GM23248 (cell line): ENCODE results near the gene BTNL9. TPM values are rescaled to one million over a fixed set of nuclear protein-coding genes. Genes with fewer than 3 reads are reported as not detected.
"Not testable (repeated sequence)": the region's sequence is repeated elsewhere in the genome, so short reads cannot be mapped to it uniquely, and the experiment has no call there.

Source experiments
- DNase-seq: peaks from one replicate; pipeline ENCODE4 v3.0.0-alpha.2; 2015
- H2AFZ ChIP-seq: fragments of 200-600 bp; sonication (generic); 2 replicates; pipeline ENCODE4 v1.6.1; 2016; ENCODE audit warnings: antibody characterized with exemption
- H3F3A ChIP-seq: fragments of 200-600 bp; sonication (generic); 2 replicates; pipeline ENCODE4 v1.6.1; 2016; ENCODE audit warnings: mild to moderate bottlenecking, antibody characterized with exemption, mixed run types; ENCODE audit not compliant: insufficient read depth
- H3K27ac ChIP-seq: fragments of 200-600 bp; sonication (generic); 2 replicates; pipeline ENCODE4 v1.5.1; 2016; ENCODE audit warnings: mild to moderate bottlenecking
- H3K27me3 ChIP-seq: fragments of 200-600 bp; sonication (generic); replicated peaks from 2 replicates; pipeline ENCODE4 v1.6.1; 2016; ENCODE audit warnings: mild to moderate bottlenecking; ENCODE audit not compliant: insufficient read depth
- H3K36me3 ChIP-seq: fragments of 200-600 bp; sonication (generic); 2 replicates; pipeline ENCODE4 v1.6.1; 2016; ENCODE audit warnings: low read depth, mild to moderate bottlenecking
- H3K4me1 ChIP-seq: fragments of 200-600 bp; sonication (generic); 2 replicates; pipeline ENCODE4 v1.6.1; 2016; ENCODE audit warnings: mild to moderate bottlenecking; ENCODE audit not compliant: insufficient read depth
- H3K4me2 ChIP-seq: fragments of 200-600 bp; sonication (generic); one replicate; pipeline ENCODE4 v1.6.1; 2016; ENCODE audit warnings: mild to moderate bottlenecking; ENCODE audit not compliant: unreplicated experiment
- H3K4me3 ChIP-seq: fragments of 200-600 bp; sonication (generic); 2 replicates; pipeline ENCODE4 v1.5.1; 2016; ENCODE audit warnings: mild to moderate bottlenecking
- H3K79me2 ChIP-seq: fragments of 200-600 bp; sonication (generic); 2 replicates; pipeline ENCODE4 v1.6.1; 2016; ENCODE audit warnings: mild to moderate bottlenecking; ENCODE audit not compliant: insufficient read depth
- H3K9ac ChIP-seq: fragments of 200-600 bp; sonication (generic); 2 replicates; pipeline ENCODE4 v1.6.1; 2016; ENCODE audit warnings: mild to moderate bottlenecking
- H3K9me2 ChIP-seq: fragments of 200-600 bp; sonication (generic); 2 replicates; pipeline ENCODE4 v1.6.1; 2016; ENCODE audit warnings: mixed run types, mild to moderate bottlenecking, moderate library complexity; ENCODE audit not compliant: insufficient read depth
- H3K9me3 ChIP-seq: fragments of 200-600 bp; sonication (generic); one replicate; pipeline ENCODE4 v1.6.1; 2017; ENCODE audit warnings: low read depth
- H4K20me1 ChIP-seq: fragments of 200-600 bp; sonication (generic); 2 replicates; pipeline ENCODE4 v1.6.0; 2016; ENCODE audit not compliant: insufficient read depth
- EZH2 ChIP-seq: fragments of 200-600 bp; sonication (generic); IDR thresholded peaks from 2 replicates; pipeline ENCODE4 v1.6.1; 2018; ENCODE audit warnings: antibody characterized with exemption, mild to moderate bottlenecking; ENCODE audit not compliant: insufficient read depth, poor library complexity, severe bottlenecking
- EZH2phosphoT487 ChIP-seq: fragments of 200-600 bp; sonication (generic); IDR thresholded peaks from 2 replicates; pipeline ENCODE4 v1.6.1; 2018; ENCODE audit warnings: antibody characterized with exemption, moderate library complexity, mild to moderate bottlenecking, low read depth; ENCODE audit not compliant: insufficient read depth
- WGBS, 2 experiments: methylation state at CpG; one replicate each; pipeline ENCODE4 v1.1.6; 2015 to 2017; ENCODE audit warnings: low lambda C conversion rate in 2 of 2, low coverage in 1 of 2; ENCODE audit errors: missing lambda C conversion rate in 2 of 2; 5-methylcytosine and 5-hydroxymethylcytosine counted together
- in situ Hi-C: fragments of 300-500 bp; cut with MboI; formaldehyde crosslinking; loops from 2 replicates; pipeline ENCODE4 v1.15.0; 2020
- polyA plus RNA-seq: library from polyadenylated mRNA; unstranded; fragments of >200 nt; fragmentation: Nextera tagmentation; extraction: Ambion mirVana; gene quantifications from 2 replicates; pipeline ENCODE4 v1.2.1, GENCODE V29; 2016
- total RNA-seq: library from RNA; depleted of rRNA; stranded (reverse); fragments of >200 nt; shearing (Covaris generic); gene quantifications from 2 replicates; pipeline ENCODE4 v1.2.3, GENCODE V29; 2014

BTNL9 gene
- total and polyA plus RNA-seq, 2 experiments from 2014 or later: not detected

- no peaks in the 10 kb centered on the region for H3K79me2 ChIP-seq
- TF ChIP-seq EZH2 (peak; percentile 52), EZH2phosphoT487 (no peak)
- H4K20me1 ChIP-seq: no peaks in the 10 kb centered on the region
- H3K9me3 ChIP-seq: no peaks in the 10 kb centered on the region
- no peaks in the 10 kb centered on the region for H3K36me3 ChIP-seq
- H2AFZ ChIP-seq: no peak overlapping the region
- no peaks in the 10 kb centered on the region for H3F3A ChIP-seq
- no peak overlapping the region for H3K4me3 ChIP-seq
- H3K9ac ChIP-seq: no peak overlapping the region
- no peak overlapping the region for H3K4me2 ChIP-seq
- H3K27ac ChIP-seq: no peak overlapping the region
- peak; percentile 11 for DNase-seq
- peaks cover 18% of the 10 kb centered on the region for H3K27me3 ChIP-seq
- in situ Hi-C loops: no loop called here
- H3K9me2 ChIP-seq: no peaks in the 10 kb centered on the region
- 20 to 21% methylated on average over 18 to 22 of the region's 22 CpGs for WGBS, 2 experiments
- no peaks in the 10 kb centered on the region for H3K4me1 ChIP-seq
Measured at GRCh38 chr5:181098762-181099601, 58.9 kb downstream of the BTNL9 start.

- Histone ChIP-seq H2AFZ (no peak overlapping the region), H3K27ac (no peak overlapping the region), H3K36me3 (no peaks in the 10 kb centered on the region), H3F3A (no peaks in the 10 kb centered on the region), H4K20me1 (no peaks in the 10 kb centered on the region), H3K4me2 (no peak overlapping the region), H3K9ac (no peak overlapping the region), H3K27me3 (peaks cover 18% of the 10 kb centered on the region), H3K4me3 (no peak overlapping the region), H3K9me2 (no peaks in the 10 kb centered on the region), H3K9me3 (no peaks in the 10 kb centered on the region), H3K4me1 (no peaks in the 10 kb centered on the region), H3K79me2 (no peaks in the 10 kb centered on the region)
- TF ChIP-seq EZH2: no peak
- TF ChIP-seq EZH2phosphoT487: no peak
- in situ Hi-C loops: no loop called here
- DNase-seq: no peak
- 41 to 47% methylated on average over 11 of the region's 11 CpGs for WGBS, 2 experiments
Measured at GRCh38 chr5:181099602-181100086, 59.6 kb downstream of the BTNL9 start.

DNA sequence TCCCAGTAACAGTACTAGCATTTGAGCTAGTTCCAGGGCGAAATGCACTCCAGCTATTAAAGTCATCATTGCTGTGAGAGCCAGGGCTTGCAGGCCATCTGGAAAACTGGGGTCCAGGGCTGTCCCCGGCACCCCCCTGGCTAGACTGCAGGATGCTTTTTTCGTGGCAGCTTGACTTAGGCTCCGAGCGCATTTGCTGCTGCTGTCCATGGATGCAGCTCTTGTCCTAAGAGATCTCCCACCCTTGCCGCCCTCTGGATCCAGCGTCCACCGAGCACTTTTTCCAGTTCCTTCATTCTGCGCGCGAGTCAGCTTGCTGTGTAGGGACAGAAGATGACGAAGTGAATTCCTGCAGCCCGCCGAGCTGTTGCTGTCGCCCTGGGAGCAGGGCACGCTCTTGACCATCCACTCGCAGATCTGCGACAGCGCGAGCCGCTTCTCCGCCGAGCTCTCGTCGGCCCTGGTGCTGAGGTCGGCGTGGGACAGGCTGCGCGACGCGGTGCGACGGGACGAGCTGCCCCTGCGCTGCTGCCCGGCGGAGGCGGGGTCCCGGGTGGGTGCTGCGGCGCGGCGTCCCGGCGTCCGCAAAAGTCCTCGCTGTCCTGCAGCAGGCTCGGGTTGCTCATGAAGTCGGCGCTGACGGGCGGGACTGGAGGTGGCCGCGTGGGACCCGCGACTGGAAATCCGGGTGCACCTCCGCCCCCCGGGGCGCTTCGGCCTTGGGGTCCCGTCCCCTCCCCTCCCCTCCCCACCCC lies 60.2 kb downstream of the BTNL9 start:
- Histone ChIP-seq H3K79me2 (no peaks in the 10 kb centered on the region), H3K9ac (no peak overlapping the region), H4K20me1 (no peaks in the 10 kb centered on the region), H3K27ac (no peak overlapping the region), H3K4me3 (no peak overlapping the region), H3K9me2 (no peaks in the 10 kb centered on the region), H3K36me3 (no peaks in the 10 kb centered on the region), H3K27me3 (peaks cover 18% of the 10 kb centered on the region), H2AFZ (no peak overlapping the region), H3K4me2 (no peak overlapping the region), H3F3A (no peaks in the 10 kb centered on the region), H3K4me1 (no peaks in the 10 kb centered on the region), H3K9me3 (no peaks in the 10 kb centered on the region)
- in situ Hi-C loops: no loop called here
- 3 to 4% methylated on average over 51 to 58 of the region's 62 CpGs for WGBS, 2 experiments
- TF ChIP-seq EZH2phosphoT487 (no peak), EZH2 (no peak)
- peak; percentile 45 for DNase-seq

GRCh38 chr5:181101030-181101641 lies 61.1 kb downstream of the BTNL9 start:
- H3K4me3 ChIP-seq, H3K9me3 ChIP-seq, H3F3A ChIP-seq, H3K4me1 ChIP-seq, H2AFZ ChIP-seq, H3K36me3 ChIP-seq, H3K9ac ChIP-seq, H3K27ac ChIP-seq, H4K20me1 ChIP-seq, DNase-seq, H3K79me2 ChIP-seq, H3K9me2 ChIP-seq, H3K4me2 ChIP-seq, in situ Hi-C loops: not testable (repeated sequence)
- 1% methylated on average over 15 of the region's 54 CpGs; no CpG with 5 or more reads in 1 of the 2 experiments for WGBS, 2 experiments
- peaks cover 22% of the 10 kb centered on the region for H3K27me3 ChIP-seq

DNA sequence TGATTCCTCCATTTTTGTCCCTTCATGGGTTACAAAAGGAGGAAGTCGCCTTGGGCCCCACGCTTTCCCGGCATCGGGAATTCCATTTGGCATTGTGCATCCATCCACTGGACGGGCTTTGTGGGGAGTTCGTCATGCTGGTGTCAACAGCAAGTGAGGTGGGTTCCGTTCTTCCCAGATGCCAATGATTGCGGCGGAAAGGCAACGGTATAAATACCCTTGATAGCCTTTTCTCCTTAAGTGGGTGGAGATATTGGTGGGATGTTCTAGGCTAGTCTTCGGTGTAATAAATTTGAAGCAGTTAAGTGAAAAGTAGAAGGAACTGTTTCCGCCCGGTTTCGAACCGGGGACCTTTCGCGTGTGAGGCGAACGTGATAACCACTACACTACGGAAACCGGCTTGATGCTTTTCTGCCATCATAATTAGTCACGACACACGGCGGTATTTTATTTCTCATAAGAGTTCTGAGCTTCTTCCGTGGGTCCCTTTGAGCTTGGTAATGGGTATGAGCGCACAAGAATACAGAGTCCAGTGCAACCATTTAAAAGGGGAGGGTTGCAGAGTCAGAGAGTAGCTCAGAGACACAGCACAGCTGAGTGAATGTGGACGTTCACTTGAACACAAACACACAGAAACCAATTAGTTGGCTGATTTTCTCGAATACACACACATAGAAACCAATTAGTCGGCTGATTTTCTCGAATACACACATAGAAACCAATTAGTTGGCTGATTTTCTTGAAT lies 62.0 kb downstream of the BTNL9 start:
- H3K9ac ChIP-seq, H3K27ac ChIP-seq, H3K9me2 ChIP-seq, H3K79me2 ChIP-seq, H3F3A ChIP-seq, H3K4me2 ChIP-seq, DNase-seq, H2AFZ ChIP-seq, in situ Hi-C loops, H3K9me3 ChIP-seq, H3K4me1 ChIP-seq, H3K4me3 ChIP-seq, H3K36me3 ChIP-seq, H4K20me1 ChIP-seq: not testable (repeated sequence)
- peaks cover 30% of the 10 kb centered on the region for H3K27me3 ChIP-seq
- WGBS, 2 experiments: no CpG with 5 or more reads among the region's 30 CpGs

GRCh38 chr5:181104259-181104568 lies 64.1 kb downstream of the BTNL9 start:
- H3K4me2 ChIP-seq, H3K79me2 ChIP-seq, H2AFZ ChIP-seq, DNase-seq, H3K36me3 ChIP-seq, H3K4me1 ChIP-seq, H3K9me2 ChIP-seq, H3K27ac ChIP-seq, H3K9ac ChIP-seq, H3K4me3 ChIP-seq, H3K9me3 ChIP-seq, H3F3A ChIP-seq, in situ Hi-C loops, H4K20me1 ChIP-seq: not testable (repeated sequence)
- 13% methylated on average over 5 of the region's 5 CpGs for WGBS, 2 experiments
- peaks cover 43% of the 10 kb centered on the region for H3K27me3 ChIP-seq
